Right lobe of liver (tissue), 4 donors: ENCODE data around the gene FAM236D.
"Not testable (repeated sequence)": the region's sequence is repeated elsewhere in the genome, so short reads cannot be mapped to it uniquely, and the experiment has no call there.

ENCODE experiments used
- POLR2A ChIP-seq: fragments of 450-650 bp; IDR thresholded peaks from one replicate; pipeline ENCODE4 v1.6.1; 2017; ENCODE audit warnings: antibody characterized with exemption, mild to moderate bottlenecking
- TF ChIP-seq, protein P1 (sequence below), 4 donors: fragments of 200-600 bp in 3 of 4; fragments of 450-650 bp in 1 of 4; IDR thresholded peaks; one replicate each; pipeline versions ENCODE4 v1.5.1 to v1.8.0; 2016 to 2022; ENCODE audit warnings: antibody characterized with exemption in 4 of 4, mild to moderate bottlenecking in 2 of 4
- donor health status: DM: no; HTN: no; CAD: no.
- donor health status: DM: no; HTN: no; CAD: no.
- donor health status: DM: no; HTN: yes; CAD: no.

DNA sequence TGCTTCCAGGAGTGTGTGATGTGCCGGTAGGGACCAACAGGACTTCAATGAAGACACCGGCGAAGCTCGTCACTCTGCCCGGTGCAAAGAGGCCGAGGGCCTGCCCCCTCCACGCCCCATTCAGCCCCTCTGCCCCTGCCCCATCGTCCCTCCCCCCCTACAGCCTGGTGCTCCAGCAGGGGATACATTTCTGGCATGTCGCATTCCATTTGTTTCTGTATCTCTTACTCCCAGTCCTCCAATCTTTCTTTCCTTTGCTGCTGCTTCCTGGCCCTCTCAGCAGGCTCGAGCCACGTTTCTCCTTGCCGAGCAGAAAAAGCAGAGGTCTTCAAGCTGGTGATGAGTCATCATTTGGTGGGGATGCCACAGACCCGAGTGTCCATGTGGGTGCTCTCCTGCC, at the start of gene FAM236D:
- not testable (repeated sequence) for TF ChIP-seq POLR2A
- TF ChIP-seq, protein P1, sequence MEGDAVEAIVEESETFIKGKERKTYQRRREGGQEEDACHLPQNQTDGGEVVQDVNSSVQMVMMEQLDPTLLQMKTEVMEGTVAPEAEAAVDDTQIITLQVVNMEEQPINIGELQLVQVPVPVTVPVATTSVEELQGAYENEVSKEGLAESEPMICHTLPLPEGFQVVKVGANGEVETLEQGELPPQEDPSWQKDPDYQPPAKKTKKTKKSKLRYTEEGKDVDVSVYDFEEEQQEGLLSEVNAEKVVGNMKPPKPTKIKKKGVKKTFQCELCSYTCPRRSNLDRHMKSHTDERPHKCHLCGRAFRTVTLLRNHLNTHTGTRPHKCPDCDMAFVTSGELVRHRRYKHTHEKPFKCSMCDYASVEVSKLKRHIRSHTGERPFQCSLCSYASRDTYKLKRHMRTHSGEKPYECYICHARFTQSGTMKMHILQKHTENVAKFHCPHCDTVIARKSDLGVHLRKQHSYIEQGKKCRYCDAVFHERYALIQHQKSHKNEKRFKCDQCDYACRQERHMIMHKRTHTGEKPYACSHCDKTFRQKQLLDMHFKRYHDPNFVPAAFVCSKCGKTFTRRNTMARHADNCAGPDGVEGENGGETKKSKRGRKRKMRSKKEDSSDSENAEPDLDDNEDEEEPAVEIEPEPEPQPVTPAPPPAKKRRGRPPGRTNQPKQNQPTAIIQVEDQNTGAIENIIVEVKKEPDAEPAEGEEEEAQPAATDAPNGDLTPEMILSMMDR (IDR thresholded peaks at IDR 0.05): not testable (repeated sequence)
